GM18870 (cell line): Measurements from ENCODE around the gene GNAZ.

Source experiments
- ATAC-seq: cut with Tn5 transposase; IDR thresholded peaks from one replicate; pipeline ENCODE4 v1.9.1; 2021; ENCODE audit warnings: moderate library complexity; ENCODE audit not compliant: unreplicated experiment

GNAZ gene

GRCh38 chr22:23150762-23151161, 80.4 kb downstream of the GNAZ start:
- ATAC-seq = no peak

- no peak for ATAC-seq
These were observed 81.5 kb downstream of the GNAZ start for GRCh38 chr22:23151827-23152226.

- ATAC-seq = no peak
These were observed 82.2 kb downstream of the GNAZ start for GRCh38 chr22:23152238-23153114.

GRCh38 chr22:23153994-23154393, 83.7 kb downstream of the GNAZ start:
- ATAC-seq = no peak

- no peak for ATAC-seq
These were observed 84.1 kb downstream of the GNAZ start for GRCh38 chr22:23154461-23154860.

GRCh38 chr22:23155143-23155542, 84.8 kb downstream of the GNAZ start:
- no peak for ATAC-seq

GRCh38 chr22:23155831-23156230, 85.5 kb downstream of the GNAZ start:
- no peak for ATAC-seq

- ATAC-seq = no peak
These were observed 86.0 kb downstream of the GNAZ start for GRCh38 chr22:23156286-23156685.

GRCh38 chr22:23157560-23158515, 87.5 kb downstream of the GNAZ start:
- ATAC-seq = no peak

GRCh38 chr22:23158516-23159290, 88.4 kb downstream of the GNAZ start:
- ATAC-seq = no peak

GRCh38 chr22:23159291-23159630, 88.9 kb downstream of the GNAZ start:
- no peak for ATAC-seq

- ATAC-seq = no peak
These were observed 90.7 kb downstream of the GNAZ start for GRCh38 chr22:23161029-23161428.

GRCh38 chr22:23161574-23161973, 91.3 kb downstream of the GNAZ start:
- no peak for ATAC-seq

- ATAC-seq = no peak
These were observed 93.3 kb downstream of the GNAZ start for GRCh38 chr22:23163665-23164064.

GRCh38 chr22:23164091-23164490, 93.8 kb downstream of the GNAZ start:
- ATAC-seq = no peak

- no peak for ATAC-seq
These were observed 95.9 kb downstream of the GNAZ start for GRCh38 chr22:23166042-23166831.

- no peak for ATAC-seq
These were observed 96.7 kb downstream of the GNAZ start for GRCh38 chr22:23166841-23167616.

GRCh38 chr22:23168391-23169042, 98.2 kb downstream of the GNAZ start:
- no peak for ATAC-seq

- no peak for ATAC-seq
These were observed 98.7 kb downstream of the GNAZ start for GRCh38 chr22:23169043-23169406.
